IPS DF 4.7 (cell line): ENCODE results near the gene RTL5.

Experiments
- DNase-seq: peaks from one replicate; pipeline ENCODE4 v3.0.0-alpha.2; 2013; ENCODE audit warnings: low spot score; ENCODE audit errors: extremely low read depth

The RTL5 gene

GRCh38 chrX:72079607-72080006, 52.1 kb downstream of the RTL5 start:
- no peak for DNase-seq

DNA sequence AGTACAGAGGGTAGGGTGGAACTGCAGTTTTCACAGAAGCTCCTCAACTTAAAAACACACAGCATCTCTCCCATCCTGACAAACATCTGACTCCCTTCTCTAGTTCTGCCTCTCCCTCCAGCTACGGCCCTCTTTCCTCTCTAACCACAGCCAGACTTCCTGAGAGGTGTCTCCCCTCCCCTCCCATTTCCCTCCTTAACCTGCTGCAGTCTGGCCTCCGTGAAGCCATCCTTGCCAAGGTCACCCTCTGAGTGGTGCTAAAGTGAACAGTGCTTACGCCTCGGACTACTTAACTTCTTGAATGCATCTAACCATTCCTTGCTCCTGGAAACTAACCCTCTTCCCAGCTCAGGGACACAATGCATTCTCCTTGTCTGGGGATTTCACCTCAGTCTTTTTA, 53.3 kb downstream of the RTL5 start:
- no peak for DNase-seq
